ENCODE results near the gene SEBOX. TPM values are rescaled to one million over a fixed set of nuclear protein-coding genes. Genes with fewer than 3 reads are reported as not detected.

SEBOX gene
- polyA plus RNA-seq, 5 donors = not detected

- DNase-seq = no peak
Measured at GRCh38 chr17:28319598-28319935, 45.4 kb downstream of the SEBOX start.

DNA sequence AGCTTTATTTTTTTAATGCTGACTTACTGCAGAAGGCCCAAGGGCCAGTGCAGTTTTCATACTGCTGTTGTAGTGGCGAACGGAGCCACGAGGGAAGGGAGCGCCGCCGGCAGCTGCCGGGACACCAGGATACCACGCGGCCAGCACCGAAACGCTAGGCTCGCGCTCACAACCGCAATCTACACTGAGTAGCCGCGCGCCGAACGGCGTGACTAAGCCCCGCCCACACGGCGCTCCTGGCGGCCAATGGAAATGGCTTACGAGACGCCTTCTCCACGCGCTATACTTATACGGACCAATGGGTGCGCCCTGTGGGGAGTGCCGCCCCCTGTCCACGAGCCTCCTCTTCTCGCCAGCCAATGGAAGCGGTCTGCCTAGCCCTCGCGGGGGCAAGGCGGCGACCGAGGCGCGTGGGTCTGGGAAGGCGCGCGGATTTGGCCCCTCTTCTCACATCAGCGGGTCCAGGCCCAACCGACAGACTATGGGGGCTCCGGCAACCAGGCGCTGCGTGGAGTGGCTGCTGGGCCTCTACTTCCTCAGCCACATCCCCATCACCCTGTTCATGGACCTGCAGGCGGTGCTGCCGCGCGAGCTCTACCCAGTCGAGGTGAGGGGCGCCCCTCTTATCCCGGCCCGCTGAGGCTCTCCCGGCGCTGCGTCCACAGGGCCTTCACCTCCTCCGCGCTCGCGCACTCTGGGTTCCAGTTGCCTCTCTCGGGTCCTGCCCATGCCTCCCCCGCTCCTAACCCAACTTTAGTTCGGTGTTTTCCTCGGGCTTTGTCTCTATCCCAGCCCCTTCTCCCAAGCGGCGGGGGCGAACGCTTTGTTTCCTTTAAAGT, 46.0 kb downstream of the SEBOX start, which contains the start of gene TMEM97:
Gene TMEM97, plus strand, starts transcription at position 442 of the 839 bp plus-strand sequence. Its CDS starts 40 bp downstream, at position 482.
- peak; percentile 93 for DNase-seq

GRCh38 chr17:28317966-28318758, 46.8 kb downstream of the SEBOX start:
- DNase-seq = no peak

- no peak for DNase-seq
Measured at GRCh38 chr17:28317099-28317965, 47.7 kb downstream of the SEBOX start.

DNA sequence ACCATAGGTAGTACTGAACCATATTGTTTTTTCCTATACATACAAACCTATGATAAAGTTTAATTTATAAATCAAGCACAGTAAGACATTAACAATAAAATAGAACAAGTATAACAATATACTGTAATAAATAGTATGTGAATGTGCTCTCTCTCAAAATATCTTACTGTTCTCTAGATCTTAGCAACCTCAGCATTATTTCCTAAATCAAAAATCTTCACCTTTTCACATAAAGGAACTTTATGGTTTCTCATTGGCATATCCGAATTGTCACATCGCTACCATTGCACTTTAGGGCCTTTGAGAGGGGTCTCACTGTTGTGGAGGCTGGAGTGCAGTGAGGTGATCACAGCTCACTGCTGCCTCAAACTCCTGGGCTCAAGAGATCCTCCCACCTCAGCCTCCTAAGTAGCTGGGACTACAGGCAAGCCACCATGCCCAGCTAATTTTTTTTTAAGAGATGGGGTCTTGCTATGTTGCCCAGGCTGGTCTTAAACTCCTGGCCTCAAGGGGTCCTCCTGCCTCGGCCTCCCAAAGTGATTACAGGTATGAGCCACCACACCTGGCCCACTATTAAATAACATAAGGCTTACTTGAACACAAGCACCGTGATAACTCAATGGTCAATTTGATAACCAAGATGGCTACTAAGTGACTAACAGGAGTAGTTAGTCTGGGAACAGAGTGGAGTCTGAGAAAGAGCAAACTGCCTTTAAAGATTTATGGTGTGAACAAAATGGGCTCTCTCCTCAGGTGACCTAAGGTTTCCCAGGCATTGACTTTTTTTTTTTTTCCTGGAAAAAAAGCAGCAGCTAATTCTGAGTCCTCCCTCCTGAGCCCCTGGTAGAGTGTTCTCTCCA, 48.9 kb downstream of the SEBOX start:
- no peak for DNase-seq

- DNase-seq = no peak
Measured at GRCh38 chr17:28313841-28314240, 51.2 kb downstream of the SEBOX start.

Other genes starting within 250 kb of the SEBOX start
- gene TMEM97, start 46.0 kb downstream of the SEBOX start, polyA plus RNA-seq (ENCODE audit: insufficient read depth in 1 of 5, insufficient read length in 5 of 5, low replicate concordance in 1 of 5) = 10 to 100 TPM; 41.2 to 46.7 (median 42.3) TPM
- gene IFT20, start 29.7 kb downstream of the SEBOX start, polyA plus RNA-seq (ENCODE audit: insufficient read depth in 1 of 5, insufficient read length in 5 of 5, low replicate concordance in 1 of 5) = 10 to 100 TPM; 54.2 to 62.2 (median 57.6) TPM
- gene TNFAIP1, start 29.4 kb downstream of the SEBOX start, polyA plus RNA-seq (ENCODE audit: insufficient read depth in 1 of 5, insufficient read length in 5 of 5, low replicate concordance in 1 of 5) = 10 to 100 TPM; 32.2 to 42.1 (median 36.2) TPM
- 10 to 100 TPM; 56.2 to 68.3 (median 58.9) TPM for gene POLDIP2, start 7.7 kb downstream of the SEBOX start, polyA plus RNA-seq (ENCODE audit: insufficient read depth in 1 of 5, insufficient read length in 5 of 5, low replicate concordance in 1 of 5)
- 10 to 100 TPM in 1 of 5 donors, under 1 TPM in 4; 0.35 to 11.6 (median 0.51) TPM for gene VTN, start 5.1 kb upstream of the SEBOX start, polyA plus RNA-seq (ENCODE audit: insufficient read depth in 1 of 5, insufficient read length in 5 of 5, low replicate concordance in 1 of 5)
- 10 to 100 TPM in 4 of 5 donors, 1 to 10 TPM in 1; 8.5 to 13.4 (median 12.0) TPM for gene SARM1, start 6.5 kb upstream of the SEBOX start, polyA plus RNA-seq (ENCODE audit: insufficient read depth in 1 of 5, insufficient read length in 5 of 5, low replicate concordance in 1 of 5)
- 10 to 100 TPM in 1 of 5 donors, 1 to 10 TPM in 4; 6.4 to 10.8 (median 9.4) TPM for gene SLC46A1, start 41.0 kb upstream of the SEBOX start, polyA plus RNA-seq (ENCODE audit: insufficient read depth in 1 of 5, insufficient read length in 5 of 5, low replicate concordance in 1 of 5)
- gene SLC13A2, start 108.4 kb upstream of the SEBOX start, polyA plus RNA-seq (ENCODE audit: insufficient read depth in 1 of 5, insufficient read length in 5 of 5, low replicate concordance in 1 of 5) = under 1 TPM in 4 of 5 donors, not detected in 1; 0.14 to 0.48 (median 0.30) TPM
- under 1 TPM in 4 of 5 donors, not detected in 1; 0.06 to 0.19 (median 0.16) TPM for gene FOXN1, start 141.1 kb upstream of the SEBOX start, polyA plus RNA-seq (ENCODE audit: insufficient read depth in 1 of 5, insufficient read length in 5 of 5, low replicate concordance in 1 of 5)
- 10 to 100 TPM; 28.4 to 44.4 (median 36.3) TPM for gene UNC119, start 187.4 kb upstream of the SEBOX start, polyA plus RNA-seq (ENCODE audit: insufficient read depth in 1 of 5, insufficient read length in 5 of 5, low replicate concordance in 1 of 5)
- gene PIGS, start 206.3 kb upstream of the SEBOX start, polyA plus RNA-seq (ENCODE audit: insufficient read depth in 1 of 5, insufficient read length in 5 of 5, low replicate concordance in 1 of 5) = 10 to 100 TPM; 58.7 to 66.9 (median 62.7) TPM
- 10 to 100 TPM; 16.1 to 21.6 (median 20.2) TPM for gene ALDOC, start 211.7 kb upstream of the SEBOX start, polyA plus RNA-seq (ENCODE audit: insufficient read depth in 1 of 5, insufficient read length in 5 of 5, low replicate concordance in 1 of 5)
- gene SPAG5, start 233.8 kb upstream of the SEBOX start, polyA plus RNA-seq (ENCODE audit: insufficient read depth in 1 of 5, insufficient read length in 5 of 5, low replicate concordance in 1 of 5) = 10 to 100 TPM; 35.5 to 80.1 (median 66.1) TPM
- gene RSKR, start 249.0 kb upstream of the SEBOX start, polyA plus RNA-seq (ENCODE audit: insufficient read depth in 1 of 5, insufficient read length in 5 of 5, low replicate concordance in 1 of 5) = 10 to 100 TPM; 19.0 to 27.9 (median 24.2) TPM

Measured in right lung (tissue), 5 donors.